ENCODE results near the gene SLIT3.

DNA sequence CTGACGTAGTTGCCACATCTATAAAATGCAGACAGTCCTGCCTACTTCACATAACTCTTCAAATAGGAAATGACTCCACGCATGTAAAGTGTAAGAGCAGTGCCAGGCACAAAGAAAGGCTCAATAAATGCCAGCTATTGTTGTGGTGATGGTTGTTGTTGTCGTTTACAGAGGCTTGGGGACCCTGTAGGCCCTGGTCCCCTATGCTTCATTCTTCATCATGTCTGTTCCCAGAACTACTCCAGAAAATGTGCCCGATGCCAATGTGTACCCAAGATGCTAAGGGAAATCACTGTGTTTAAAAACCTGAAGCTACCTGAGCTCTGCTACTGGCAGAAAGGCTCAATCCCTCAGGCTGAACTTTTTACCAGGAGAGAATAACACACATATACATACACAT lies 9.1 kb downstream of the SLIT3 start:
- TF ChIP-seq, protein P1, sequence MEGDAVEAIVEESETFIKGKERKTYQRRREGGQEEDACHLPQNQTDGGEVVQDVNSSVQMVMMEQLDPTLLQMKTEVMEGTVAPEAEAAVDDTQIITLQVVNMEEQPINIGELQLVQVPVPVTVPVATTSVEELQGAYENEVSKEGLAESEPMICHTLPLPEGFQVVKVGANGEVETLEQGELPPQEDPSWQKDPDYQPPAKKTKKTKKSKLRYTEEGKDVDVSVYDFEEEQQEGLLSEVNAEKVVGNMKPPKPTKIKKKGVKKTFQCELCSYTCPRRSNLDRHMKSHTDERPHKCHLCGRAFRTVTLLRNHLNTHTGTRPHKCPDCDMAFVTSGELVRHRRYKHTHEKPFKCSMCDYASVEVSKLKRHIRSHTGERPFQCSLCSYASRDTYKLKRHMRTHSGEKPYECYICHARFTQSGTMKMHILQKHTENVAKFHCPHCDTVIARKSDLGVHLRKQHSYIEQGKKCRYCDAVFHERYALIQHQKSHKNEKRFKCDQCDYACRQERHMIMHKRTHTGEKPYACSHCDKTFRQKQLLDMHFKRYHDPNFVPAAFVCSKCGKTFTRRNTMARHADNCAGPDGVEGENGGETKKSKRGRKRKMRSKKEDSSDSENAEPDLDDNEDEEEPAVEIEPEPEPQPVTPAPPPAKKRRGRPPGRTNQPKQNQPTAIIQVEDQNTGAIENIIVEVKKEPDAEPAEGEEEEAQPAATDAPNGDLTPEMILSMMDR (IDR thresholded peaks at IDR 0.05; ENCODE audit: poor library complexity) = no peak
- TF ChIP-seq EZH2phosphoT487 (IDR thresholded peaks at IDR 0.05; ENCODE audit: low read depth, severe bottlenecking, unreplicated experiment) = no peak
